Activated CD4-positive, alpha-beta T cell treated with anti-CD3 and anti-CD28 coated beads, Interleukin-2, amount 50 U/mL, for 16 hours (primary cell): ENCODE data around the gene PRR13.
"Not testable (repeated sequence)": the region's sequence is repeated elsewhere in the genome, so short reads cannot be mapped to it uniquely, and the experiment has no call there.

Experiments used
- DNase-seq: peaks from one replicate; pipeline ENCODE4 v3.0.0-alpha.2; 2020

The PRR13 gene, protein sequence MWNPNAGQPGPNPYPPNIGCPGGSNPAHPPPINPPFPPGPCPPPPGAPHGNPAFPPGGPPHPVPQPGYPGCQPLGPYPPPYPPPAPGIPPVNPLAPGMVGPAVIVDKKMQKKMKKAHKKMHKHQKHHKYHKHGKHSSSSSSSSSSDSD

GRCh38 chr12:53441040-53441833, at the start of gene PRR13:
Gene PRR13 (plus strand): TSS chr12:53441734. CDS start chr12:53442715, 981 bp downstream.
- peak; percentile 100 for DNase-seq

DNA sequence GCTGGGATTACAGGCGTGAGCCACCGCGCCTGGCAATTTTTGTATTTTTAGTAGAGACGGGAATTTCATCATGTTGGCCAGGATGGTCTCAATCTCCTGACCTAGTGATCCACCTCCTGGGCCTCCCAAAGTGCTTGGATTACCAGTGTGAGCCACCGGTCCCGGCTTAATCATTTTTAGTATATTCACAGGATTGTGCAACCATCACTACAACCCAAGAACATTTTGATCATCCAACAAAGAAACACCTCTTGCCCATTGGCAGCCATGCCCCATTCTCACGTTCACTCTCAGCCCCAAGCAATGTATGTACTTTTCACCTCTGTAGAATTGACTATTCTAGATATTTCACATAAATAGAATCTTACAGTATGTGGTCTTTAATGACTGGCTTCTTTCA, 41.6 kb upstream of the PRR13 start:
- DNase-seq: no peak

- not testable (repeated sequence) for DNase-seq
Observed at GRCh38 chr12:53402351-53402750, 39.2 kb upstream of the PRR13 start.

GRCh38 chr12:53402871-53403270, 38.7 kb upstream of the PRR13 start:
- no peak for DNase-seq

DNA sequence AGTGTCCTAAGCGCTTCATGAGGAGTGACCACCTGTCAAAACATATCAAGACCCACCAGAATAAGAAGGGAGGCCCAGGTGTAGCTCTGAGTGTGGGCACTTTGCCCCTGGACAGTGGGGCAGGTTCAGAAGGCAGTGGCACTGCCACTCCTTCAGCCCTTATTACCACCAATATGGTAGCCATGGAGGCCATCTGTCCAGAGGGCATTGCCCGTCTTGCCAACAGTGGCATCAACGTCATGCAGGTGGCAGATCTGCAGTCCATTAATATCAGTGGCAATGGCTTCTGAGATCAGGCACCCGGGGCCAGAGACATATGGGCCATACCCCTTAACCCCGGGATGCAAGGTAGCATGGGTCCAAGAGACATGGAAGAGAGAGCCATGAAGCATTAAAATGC, 30.6 kb upstream of the PRR13 start:
- DNase-seq: no peak

DNA sequence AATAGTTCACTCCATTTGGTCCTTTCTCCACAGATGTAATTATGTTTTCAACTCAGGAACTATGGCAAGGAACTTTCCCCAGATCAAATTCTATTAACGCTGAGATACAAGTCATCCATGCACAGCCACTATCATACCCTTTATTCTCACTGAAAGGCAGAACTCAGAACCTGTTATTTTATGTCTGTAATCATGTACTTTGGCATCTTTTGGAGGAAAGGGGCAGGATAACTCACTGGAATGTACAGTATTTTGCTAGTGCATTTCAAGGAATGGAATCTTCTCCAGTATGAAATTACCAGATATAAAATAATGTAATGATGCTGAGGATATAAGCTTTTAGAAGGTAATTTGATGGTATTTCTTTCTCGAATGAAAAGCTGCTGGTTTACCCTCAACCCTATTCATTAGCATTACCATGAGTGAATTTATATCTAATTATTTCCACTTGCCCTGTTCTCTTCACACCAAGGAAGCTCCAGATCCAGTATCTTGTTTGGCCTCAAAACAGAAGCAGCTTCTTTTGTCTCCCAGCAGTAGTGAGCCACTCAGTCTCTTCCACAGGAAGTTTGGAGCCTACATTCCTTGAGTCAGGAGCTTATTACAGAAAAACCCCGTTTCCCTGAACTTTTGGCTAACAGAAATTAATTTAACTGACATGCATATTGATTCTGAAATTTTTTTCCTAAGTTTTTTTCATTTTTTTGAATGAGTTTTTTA, 27.9 kb upstream of the PRR13 start:
- no peak for DNase-seq

GRCh38 chr12:53414756-53415417, 26.6 kb upstream of the PRR13 start:
- no peak for DNase-seq

DNA sequence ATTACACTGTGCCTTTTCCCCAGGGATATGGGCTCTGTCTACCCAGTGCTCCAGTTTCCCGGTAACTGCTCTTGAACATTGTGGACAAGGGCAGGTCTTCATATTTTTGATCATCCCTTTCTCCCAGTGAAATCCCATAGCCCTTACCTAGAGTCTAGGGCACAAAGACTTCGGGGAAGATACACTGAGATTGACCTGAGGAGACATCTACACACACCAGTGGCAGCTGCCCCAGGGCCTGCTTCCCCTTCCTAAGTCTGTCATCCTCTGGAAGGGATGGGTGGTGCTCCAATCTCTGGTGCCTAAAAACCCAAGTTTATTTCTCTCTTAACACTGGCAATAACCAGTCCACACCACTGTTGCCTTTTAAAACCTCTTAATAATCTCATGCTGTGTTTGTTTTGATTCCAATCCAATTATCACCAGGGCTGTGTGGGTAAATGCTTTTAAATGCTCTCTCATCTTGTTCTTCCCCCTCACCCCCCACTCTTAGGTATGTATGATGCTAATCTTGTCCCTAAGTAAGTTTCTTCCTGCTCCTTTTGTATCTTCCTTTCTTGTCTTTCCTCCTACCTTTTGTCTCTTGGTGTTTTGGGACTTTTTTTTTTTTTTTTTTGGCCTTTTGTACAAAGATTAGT, 25.7 kb upstream of the PRR13 start:
- not testable (repeated sequence) for DNase-seq

- peak; percentile 36 for DNase-seq
Observed at GRCh38 chr12:53417291-53417816, 24.2 kb upstream of the PRR13 start.

DNA sequence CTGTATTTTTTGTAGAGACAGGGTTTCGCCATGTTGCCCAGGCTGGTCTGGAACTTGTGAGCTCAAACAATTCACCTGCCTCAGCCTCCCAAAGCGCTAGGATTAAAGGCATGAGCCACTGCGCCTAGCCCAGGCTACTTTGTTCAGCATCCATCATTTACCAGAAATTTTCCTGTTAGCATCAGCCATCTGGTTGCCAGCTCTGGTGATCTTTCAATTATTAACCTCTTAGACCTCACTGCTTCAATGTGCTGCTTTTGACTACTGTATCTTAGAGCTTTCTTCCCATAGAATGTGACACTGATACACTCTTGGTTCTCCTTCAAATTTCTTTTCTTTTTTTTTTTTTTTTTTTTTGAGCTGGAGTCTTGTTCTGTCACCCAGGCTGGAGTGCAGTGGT, 23.3 kb upstream of the PRR13 start:
- no peak for DNase-seq

DNA sequence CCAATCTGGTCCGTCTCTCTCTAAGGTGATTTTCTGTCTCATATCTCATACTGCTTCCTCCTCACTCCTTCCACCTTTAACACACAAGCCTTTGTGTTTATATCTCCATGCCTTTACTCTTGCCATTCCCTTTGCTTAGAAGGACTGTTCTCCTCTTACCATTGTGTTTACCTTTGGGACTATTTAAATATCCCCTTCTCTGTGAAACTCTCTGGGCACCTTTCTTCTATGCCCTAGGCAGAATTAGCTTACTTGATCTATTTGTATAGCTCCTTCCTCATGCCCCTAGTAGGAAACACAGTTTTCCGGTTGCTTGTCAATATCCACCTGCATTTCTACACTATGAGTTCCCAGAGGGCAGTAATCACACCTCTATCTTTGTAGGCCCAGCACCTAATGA, 21.8 kb upstream of the PRR13 start:
- no peak for DNase-seq

GRCh38 chr12:53422247-53422646, 19.3 kb upstream of the PRR13 start:
- DNase-seq: not testable (repeated sequence)

DNA sequence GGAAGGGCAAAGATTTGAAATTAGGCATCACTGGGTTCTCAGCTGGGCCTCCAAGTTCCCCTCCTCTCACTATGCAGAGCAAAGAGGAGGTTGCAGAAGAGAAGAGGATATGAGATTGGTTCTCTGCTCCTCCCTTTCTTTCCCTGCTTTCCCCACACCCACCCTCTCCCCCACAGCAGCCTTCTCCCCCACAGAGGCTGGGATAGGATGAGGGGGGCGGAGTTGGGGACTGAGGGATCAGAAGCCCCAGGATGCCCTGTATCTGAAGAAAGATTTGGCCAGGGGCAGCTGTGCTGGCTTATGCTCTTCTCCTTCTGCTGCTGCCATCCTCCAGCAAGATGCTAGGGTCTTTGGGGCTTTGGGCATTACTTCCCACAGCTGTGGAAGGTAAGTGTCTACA, 17.9 kb upstream of the PRR13 start, which contains the start of gene AMHR2:
TSS of gene AMHR2 (plus strand) at position 259 of the 400 bp plus-strand sequence. CDS start at position 339, 80 bp downstream.
- DNase-seq: no peak

- DNase-seq: no peak
Observed at GRCh38 chr12:53424626-53425514, 16.7 kb upstream of the PRR13 start.

GRCh38 chr12:53425515-53426150, 15.9 kb upstream of the PRR13 start:
- no peak for DNase-seq

DNA sequence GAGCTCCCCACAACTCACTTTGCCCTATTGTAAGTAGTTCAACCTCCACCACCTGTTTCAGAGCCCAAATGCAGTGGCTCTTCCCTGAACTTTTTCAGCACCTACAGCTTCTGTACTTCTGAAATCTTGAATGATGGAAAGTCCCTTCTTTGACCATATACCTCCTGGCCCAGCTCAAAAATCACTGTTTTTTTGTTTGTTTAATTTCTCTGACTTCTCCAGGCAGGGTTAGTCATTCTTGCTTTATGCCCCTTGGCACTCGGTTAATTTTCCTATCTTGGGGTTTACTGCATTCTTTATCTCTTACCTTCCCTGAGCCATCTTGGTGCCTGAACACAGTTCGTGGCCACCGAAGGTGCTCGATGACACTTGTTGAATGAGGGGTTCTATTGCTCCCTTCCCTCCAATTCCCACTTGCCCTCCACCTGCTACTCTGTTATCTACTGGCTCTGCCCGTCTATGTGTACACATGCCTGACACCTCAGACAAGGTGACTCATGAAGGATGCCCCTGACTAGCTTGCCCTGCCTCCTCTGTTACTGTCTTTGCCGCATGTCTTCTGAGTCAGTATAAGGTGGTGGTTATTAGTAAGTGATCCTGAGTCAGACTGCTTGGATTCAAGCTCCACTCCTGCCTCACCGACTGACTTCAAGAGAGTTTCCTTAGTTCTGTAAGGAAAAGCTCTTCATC, 13.5 kb upstream of the PRR13 start:
- DNase-seq: peak; percentile 66

- DNase-seq: no peak
Observed at GRCh38 chr12:53428741-53429140, 12.8 kb upstream of the PRR13 start.

- DNase-seq: no peak
Observed at GRCh38 chr12:53430116-53430515, 11.4 kb upstream of the PRR13 start.

DNA sequence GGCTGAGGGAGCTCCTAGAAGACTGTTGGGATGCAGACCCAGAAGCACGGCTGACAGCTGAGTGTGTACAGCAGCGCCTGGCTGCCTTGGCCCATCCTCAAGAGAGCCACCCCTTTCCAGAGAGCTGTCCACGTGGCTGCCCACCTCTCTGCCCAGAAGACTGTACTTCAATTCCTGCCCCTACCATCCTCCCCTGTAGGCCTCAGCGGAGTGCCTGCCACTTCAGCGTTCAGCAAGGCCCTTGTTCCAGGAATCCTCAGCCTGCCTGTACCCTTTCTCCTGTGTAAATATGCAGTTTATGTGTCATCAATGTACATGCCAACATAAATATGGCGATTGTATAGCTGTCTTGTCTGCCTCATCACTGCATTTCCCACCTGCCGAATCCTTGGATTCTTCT, 10.3 kb upstream of the PRR13 start:
- DNase-seq: no peak

DNA sequence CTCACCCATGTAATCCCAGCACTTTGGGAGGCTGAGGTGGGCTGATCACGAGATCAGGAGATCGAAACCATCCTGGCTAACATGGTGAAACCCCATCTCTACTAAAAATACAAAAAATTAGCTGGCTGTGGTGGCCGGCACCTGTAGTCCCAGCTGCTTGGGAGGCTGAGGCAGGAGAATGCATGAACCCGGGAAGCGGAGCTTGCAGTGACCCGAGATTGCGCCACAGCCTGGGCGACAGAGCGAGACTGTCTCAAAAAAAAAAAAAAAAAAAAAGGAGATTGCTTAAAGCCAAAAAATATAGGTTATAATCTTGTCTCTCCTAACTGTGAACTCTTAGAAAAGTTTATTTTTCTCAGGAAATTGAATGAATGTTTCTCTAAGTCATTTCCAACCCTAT, 6.2 kb upstream of the PRR13 start:
- DNase-seq: not testable (repeated sequence)
